BJ (cell line): ENCODE measurements around the gene RPL32. TPM values are rescaled to one million over a fixed set of nuclear protein-coding genes. Genes with fewer than 3 reads are reported as not detected.

ENCODE experiments used
- CTCF ChIA-PET: fragments of 350-600 bp; formaldehyde crosslinking; extraction: SDS; loops from one replicate; lab custom pipeline; 2021; ENCODE audit warnings: antibody characterized with exemption, inconsistent platforms; lab: Yijun Ruan, JAX
- POLR2A ChIA-PET: fragments of 300-600 bp; sonication (Branson Sonifier 250); formaldehyde crosslinking; extraction: SDS; loops from one replicate; lab custom pipeline; 2021; ENCODE audit warnings: antibody characterized with exemption; lab: Charles Lee
- DNase-seq: peaks from one replicate; pipeline ENCODE4 v3.0.0-alpha.2; 2011; ENCODE audit warnings: low read depth
- H3K27me3 ChIP-seq: 2 replicates; pipeline ENCODE4 v1.6.0; 2011; ENCODE audit warnings: low read length; ENCODE audit not compliant: control insufficient read depth, insufficient read depth
- H3K36me3 ChIP-seq: 2 replicates; pipeline ENCODE4 v1.5.1; 2011; ENCODE audit warnings: low read length; ENCODE audit not compliant: control insufficient read depth, insufficient read depth
- H3K4me3 ChIP-seq: 2 replicates; pipeline ENCODE4 v1.5.1; 2011; ENCODE audit warnings: low read depth, mild to moderate bottlenecking, control low read depth, low read length
- polyA plus RNA-seq: library from polyadenylated mRNA; depleted of rRNA; stranded (reverse); fragments of >200 nt; gene quantifications from 2 replicates; pipeline ENCODE4 v1.2.3, GENCODE V29; 2011
- TF ChIP-seq, protein P1 (sequence below): IDR thresholded peaks from 2 replicates; pipeline ENCODE4 v1.5.1; 2011; ENCODE audit warnings: low read depth, mild to moderate bottlenecking, control low read depth, inconsistent platforms, low read length, moderate library complexity; ENCODE audit not compliant: insufficient read depth

The RPL32 gene
- polyA plus RNA-seq, 1 experiment: 3,018 TPM

DNA sequence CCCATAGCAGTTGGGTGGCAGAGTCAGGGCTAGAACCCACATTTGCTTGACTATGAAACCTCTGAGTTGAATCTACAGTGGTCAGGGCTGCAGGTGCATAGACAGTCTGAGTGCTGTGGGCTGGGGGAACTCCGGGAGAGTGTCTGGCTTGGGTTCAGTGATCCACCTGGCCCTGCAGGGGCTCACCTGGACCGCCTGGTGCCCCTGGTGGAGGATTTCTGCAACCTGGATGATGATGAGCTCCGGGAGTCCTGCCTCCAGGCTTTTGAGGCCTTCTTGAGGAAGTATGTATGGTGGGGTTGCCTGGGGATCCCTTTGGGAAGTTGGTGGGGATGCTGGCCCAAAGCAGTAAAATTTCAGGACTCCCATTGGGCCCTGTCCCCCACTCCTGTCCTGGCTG is 28.6 kb downstream of the RPL32 start:
- Histone ChIP-seq H3K36me3 (peaks cover 2% of the 10 kb centered on the region; the same call in 1 of the 2 replicates), H3K4me3 (no peak overlapping the region), H3K27me3 (no peaks in the 10 kb centered on the region)
- POLR2A ChIA-PET: no interaction called here
- CTCF ChIA-PET: interaction anchor here (3.8 kb wide), 1 partner anchor 11 kb away, joined by 17 read pairs; no protein-coding TSS in a partner anchor
- DNase-seq: no peak
- TF ChIP-seq, protein P1, sequence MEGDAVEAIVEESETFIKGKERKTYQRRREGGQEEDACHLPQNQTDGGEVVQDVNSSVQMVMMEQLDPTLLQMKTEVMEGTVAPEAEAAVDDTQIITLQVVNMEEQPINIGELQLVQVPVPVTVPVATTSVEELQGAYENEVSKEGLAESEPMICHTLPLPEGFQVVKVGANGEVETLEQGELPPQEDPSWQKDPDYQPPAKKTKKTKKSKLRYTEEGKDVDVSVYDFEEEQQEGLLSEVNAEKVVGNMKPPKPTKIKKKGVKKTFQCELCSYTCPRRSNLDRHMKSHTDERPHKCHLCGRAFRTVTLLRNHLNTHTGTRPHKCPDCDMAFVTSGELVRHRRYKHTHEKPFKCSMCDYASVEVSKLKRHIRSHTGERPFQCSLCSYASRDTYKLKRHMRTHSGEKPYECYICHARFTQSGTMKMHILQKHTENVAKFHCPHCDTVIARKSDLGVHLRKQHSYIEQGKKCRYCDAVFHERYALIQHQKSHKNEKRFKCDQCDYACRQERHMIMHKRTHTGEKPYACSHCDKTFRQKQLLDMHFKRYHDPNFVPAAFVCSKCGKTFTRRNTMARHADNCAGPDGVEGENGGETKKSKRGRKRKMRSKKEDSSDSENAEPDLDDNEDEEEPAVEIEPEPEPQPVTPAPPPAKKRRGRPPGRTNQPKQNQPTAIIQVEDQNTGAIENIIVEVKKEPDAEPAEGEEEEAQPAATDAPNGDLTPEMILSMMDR: no peak

DNA sequence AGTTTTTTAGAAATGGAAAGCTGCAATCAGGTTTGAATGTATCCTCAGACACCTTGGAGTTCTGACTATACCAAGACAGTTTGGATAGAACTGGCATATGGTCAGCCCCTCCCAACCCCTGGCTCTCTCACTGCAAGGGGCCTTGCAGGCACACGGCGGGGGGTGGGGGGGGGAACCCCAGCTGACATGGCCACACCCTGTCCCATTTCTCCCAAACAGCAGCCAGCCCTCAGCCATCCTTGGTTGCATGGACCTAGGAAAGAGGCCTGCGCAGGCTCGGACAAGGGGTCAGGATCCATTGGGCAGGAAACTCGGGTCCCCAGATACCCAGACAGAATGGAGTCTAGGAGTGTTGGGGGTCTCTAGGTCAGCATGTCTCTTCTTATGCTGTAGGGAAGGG is 30.4 kb downstream of the RPL32 start:
- ChIA-PET CTCF (interaction anchor here (1.1 to 4.0 kb wide), 11 partner anchors 9 to 50 kb away, joined by 3 to 42 read pairs (median 9); partner anchors contain the start of gene RPL32), POLR2A (no interaction called here)
- TF ChIP-seq, protein P1: no peak
- no peaks in the 10 kb centered on the region for H3K36me3 ChIP-seq
- no peak for DNase-seq
- no peaks in the 10 kb centered on the region for H3K27me3 ChIP-seq
- no peak overlapping the region for H3K4me3 ChIP-seq

DNA sequence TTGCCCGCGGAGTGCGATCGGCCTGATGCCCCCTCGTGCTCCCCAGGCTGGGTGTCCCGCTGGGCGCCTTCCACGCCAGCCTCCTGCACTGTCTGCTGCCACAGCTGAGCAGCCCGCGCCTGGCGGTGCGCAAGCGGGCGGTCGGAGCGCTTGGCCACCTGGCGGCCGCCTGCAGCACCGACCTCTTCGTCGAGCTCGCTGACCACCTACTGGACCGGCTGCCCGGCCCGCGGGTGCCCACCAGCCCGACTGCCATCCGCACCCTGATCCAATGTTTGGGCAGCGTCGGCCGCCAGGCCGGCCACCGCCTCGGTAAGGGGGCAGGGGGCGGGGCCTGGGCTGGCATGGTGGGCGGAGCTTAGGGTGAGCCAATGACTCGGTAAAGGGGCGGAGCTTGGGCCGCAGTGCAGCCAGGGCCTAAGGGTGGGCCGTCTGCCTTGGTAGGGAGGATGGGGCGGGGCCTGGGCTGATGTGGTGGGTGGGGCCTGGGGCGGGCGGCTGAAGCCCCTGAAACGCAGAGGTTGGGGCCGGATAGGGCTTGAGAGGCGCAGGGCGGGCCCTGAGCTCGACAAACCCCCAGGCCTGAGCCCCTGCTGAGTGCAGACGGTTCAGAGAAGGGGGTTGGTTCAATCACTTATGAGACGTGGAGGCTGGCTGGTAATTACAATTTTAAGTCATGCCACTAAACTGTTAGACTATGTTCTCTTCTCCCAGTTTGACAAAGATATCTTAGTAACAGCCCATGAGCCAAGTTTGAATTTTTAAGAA is 31.2 kb downstream of the RPL32 start:
- H3K4me3 ChIP-seq: peak overlapping the region; percentile 58
- H3K27me3 ChIP-seq: no peaks in the 10 kb centered on the region
- CTCF ChIA-PET: interaction anchor here (0.7 to 4.0 kb wide), 26 partner anchors 9 to 675 kb away, joined by 3 to 42 read pairs (median 4); partner anchors contain the start of genes CAND2 and RPL32
- peak; percentile 30 for DNase-seq
- TF ChIP-seq, protein P1: peak; percentile 65
- POLR2A ChIA-PET: interaction anchor here (0.6 to 1.1 kb wide), 3 partner anchors 12 to 47 kb away, joined by 3 to 10 read pairs (median 3); partner anchors contain the start of gene CAND2
- H3K36me3 ChIP-seq: no peaks in the 10 kb centered on the region

DNA sequence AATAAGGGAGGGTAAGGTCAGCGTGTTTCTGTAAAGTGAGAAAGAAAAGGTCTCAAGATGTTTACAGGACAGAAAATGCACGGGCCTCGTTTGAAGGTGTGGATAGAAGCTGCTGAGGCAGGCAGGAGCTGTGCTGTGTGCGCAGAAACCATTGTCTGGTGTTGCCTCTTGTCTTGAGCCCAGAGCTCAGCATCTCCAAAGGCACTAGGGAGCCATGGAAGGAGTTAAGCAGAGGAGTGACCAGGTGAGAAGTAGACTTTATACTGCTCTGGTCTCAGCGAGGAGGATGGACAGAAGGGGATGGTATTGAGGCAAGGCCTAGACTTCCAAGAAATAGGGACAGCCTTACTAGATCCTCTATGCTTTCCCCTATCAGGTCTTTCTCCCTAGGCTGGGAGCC is 31.9 kb downstream of the RPL32 start:
- no peaks in the 10 kb centered on the region for H3K27me3 ChIP-seq
- TF ChIP-seq, protein P1: no peak
- H3K36me3 ChIP-seq: no peaks in the 10 kb centered on the region
- ChIA-PET CTCF (interaction anchor here (0.6 to 4.0 kb wide), 22 partner anchors 8 to 674 kb away, joined by 3 to 42 read pairs (median 4); partner anchors contain the start of genes CAND2, RPL32 and TMEM40), POLR2A (interaction anchor here (1.1 kb wide), 1 partner anchor 46 kb away, joined by 10 read pairs; no protein-coding TSS in a partner anchor)
- no peak overlapping the region; the same call in 1 of the 2 replicates for H3K4me3 ChIP-seq
- DNase-seq: no peak

DNA sequence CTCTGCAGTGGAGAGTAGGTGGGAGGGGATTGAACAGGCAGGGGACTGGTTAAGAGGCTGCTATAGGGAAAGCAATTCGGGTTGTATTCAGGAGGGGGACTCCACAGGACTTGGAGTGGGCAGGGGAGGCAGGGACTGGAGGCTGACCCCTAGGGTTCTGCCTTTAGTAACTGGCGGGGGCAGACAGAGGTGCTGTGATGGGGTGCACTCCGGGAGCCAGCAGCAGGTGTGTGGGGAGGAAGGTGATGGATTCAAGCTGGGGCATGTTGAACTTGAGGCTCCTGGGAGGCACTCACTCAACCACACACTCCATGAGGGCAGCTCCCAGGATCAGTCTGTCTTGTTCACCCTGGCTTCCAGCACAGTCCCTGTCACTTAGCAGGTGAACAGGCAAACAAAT is 32.4 kb downstream of the RPL32 start:
- CTCF ChIA-PET: interaction anchor here (0.6 to 4.0 kb wide), 7 partner anchors 10 to 674 kb away, joined by 3 to 42 read pairs (median 4); partner anchors contain the start of genes RPL32 and TMEM40
- POLR2A ChIA-PET: no interaction called here
- H3K36me3 ChIP-seq: no peaks in the 10 kb centered on the region
- H3K4me3 ChIP-seq: no peak overlapping the region
- DNase-seq: no peak
- no peaks in the 10 kb centered on the region for H3K27me3 ChIP-seq
- TF ChIP-seq, protein P1: no peak
